Measurements from ENCODE around the gene CCNF. TPM values are rescaled to one million over a fixed set of nuclear protein-coding genes. Genes with fewer than 3 reads are reported as not detected.
"Not testable (repeated sequence)": the region's sequence is repeated elsewhere in the genome, so short reads cannot be mapped to it uniquely, and the experiment has no call there.

The CCNF gene
- total RNA-seq, 1 donor from 2014 or later: 26.4 TPM

- H3K27ac Mint-ChIP-seq (ENCODE audit: unreplicated experiment): no peak overlapping the region
- no peak overlapping the region for H3K4me3 Mint-ChIP-seq (ENCODE audit: unreplicated experiment)
- H3K4me1 Mint-ChIP-seq (ENCODE audit: low read depth, unreplicated experiment): peaks cover 8% of the 10 kb centered on the region
- TF ChIP-seq, protein P1, sequence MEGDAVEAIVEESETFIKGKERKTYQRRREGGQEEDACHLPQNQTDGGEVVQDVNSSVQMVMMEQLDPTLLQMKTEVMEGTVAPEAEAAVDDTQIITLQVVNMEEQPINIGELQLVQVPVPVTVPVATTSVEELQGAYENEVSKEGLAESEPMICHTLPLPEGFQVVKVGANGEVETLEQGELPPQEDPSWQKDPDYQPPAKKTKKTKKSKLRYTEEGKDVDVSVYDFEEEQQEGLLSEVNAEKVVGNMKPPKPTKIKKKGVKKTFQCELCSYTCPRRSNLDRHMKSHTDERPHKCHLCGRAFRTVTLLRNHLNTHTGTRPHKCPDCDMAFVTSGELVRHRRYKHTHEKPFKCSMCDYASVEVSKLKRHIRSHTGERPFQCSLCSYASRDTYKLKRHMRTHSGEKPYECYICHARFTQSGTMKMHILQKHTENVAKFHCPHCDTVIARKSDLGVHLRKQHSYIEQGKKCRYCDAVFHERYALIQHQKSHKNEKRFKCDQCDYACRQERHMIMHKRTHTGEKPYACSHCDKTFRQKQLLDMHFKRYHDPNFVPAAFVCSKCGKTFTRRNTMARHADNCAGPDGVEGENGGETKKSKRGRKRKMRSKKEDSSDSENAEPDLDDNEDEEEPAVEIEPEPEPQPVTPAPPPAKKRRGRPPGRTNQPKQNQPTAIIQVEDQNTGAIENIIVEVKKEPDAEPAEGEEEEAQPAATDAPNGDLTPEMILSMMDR (IDR thresholded peaks at IDR 0.05; ENCODE audit: partially characterized antibody, unreplicated experiment): no peak
- H3K36me3 Mint-ChIP-seq (ENCODE audit: unreplicated experiment): no peaks in the 10 kb centered on the region
- peaks cover 8% of the 10 kb centered on the region for H3K27me3 Mint-ChIP-seq (ENCODE audit: unreplicated experiment)
- H3K9me3 Mint-ChIP-seq (ENCODE audit: unreplicated experiment): peaks cover 8% of the 10 kb centered on the region
- no peak for DNase-seq
Observed at GRCh38 chr16:2432801-2433505, 3.7 kb downstream of the CCNF start.

GRCh38 chr16:2435236-2435635, 6.0 kb downstream of the CCNF start:
- not testable (repeated sequence) for H3K27ac Mint-ChIP-seq (ENCODE audit: unreplicated experiment)

GRCh38 chr16:2436110-2436509, 6.9 kb downstream of the CCNF start:
- H3K36me3 Mint-ChIP-seq (ENCODE audit: unreplicated experiment): no peaks in the 10 kb centered on the region
- TF ChIP-seq, protein P1 (IDR thresholded peaks at IDR 0.05; ENCODE audit: partially characterized antibody, unreplicated experiment): no peak
- DNase-seq: no peak
- H3K4me3 Mint-ChIP-seq (ENCODE audit: unreplicated experiment): no peak overlapping the region
- H3K9me3 Mint-ChIP-seq (ENCODE audit: unreplicated experiment): no peaks in the 10 kb centered on the region
- H3K27ac Mint-ChIP-seq (ENCODE audit: unreplicated experiment): no peak overlapping the region
- H3K4me1 Mint-ChIP-seq (ENCODE audit: low read depth, unreplicated experiment): no peaks in the 10 kb centered on the region
- H3K27me3 Mint-ChIP-seq (ENCODE audit: unreplicated experiment): peaks cover 2% of the 10 kb centered on the region

More at GRCh38 chr16:2435236-2435635, 6.0 kb downstream of the CCNF start:
- H3K27me3 Mint-ChIP-seq (ENCODE audit: unreplicated experiment); H3K9me3 Mint-ChIP-seq (ENCODE audit: unreplicated experiment); H3K4me3 Mint-ChIP-seq (ENCODE audit: unreplicated experiment); H3K4me1 Mint-ChIP-seq (ENCODE audit: low read depth, unreplicated experiment); DNase-seq; H3K36me3 Mint-ChIP-seq (ENCODE audit: unreplicated experiment): not testable (repeated sequence)

GRCh38 chr16:2437032-2437790, 8.0 kb downstream of the CCNF start:
- TF ChIP-seq, protein P1 (IDR thresholded peaks at IDR 0.05; ENCODE audit: partially characterized antibody, unreplicated experiment): no peak
- Mint-ChIP-seq H3K9me3 (ENCODE audit: unreplicated experiment) (no peaks in the 10 kb centered on the region), H3K36me3 (ENCODE audit: unreplicated experiment) (no peaks in the 10 kb centered on the region), H3K27ac (ENCODE audit: unreplicated experiment) (no peak overlapping the region), H3K4me1 (ENCODE audit: low read depth, unreplicated experiment) (no peaks in the 10 kb centered on the region), H3K4me3 (ENCODE audit: unreplicated experiment) (no peak overlapping the region), H3K27me3 (ENCODE audit: unreplicated experiment) (peaks cover 2% of the 10 kb centered on the region)
- DNase-seq: no peak

DNA sequence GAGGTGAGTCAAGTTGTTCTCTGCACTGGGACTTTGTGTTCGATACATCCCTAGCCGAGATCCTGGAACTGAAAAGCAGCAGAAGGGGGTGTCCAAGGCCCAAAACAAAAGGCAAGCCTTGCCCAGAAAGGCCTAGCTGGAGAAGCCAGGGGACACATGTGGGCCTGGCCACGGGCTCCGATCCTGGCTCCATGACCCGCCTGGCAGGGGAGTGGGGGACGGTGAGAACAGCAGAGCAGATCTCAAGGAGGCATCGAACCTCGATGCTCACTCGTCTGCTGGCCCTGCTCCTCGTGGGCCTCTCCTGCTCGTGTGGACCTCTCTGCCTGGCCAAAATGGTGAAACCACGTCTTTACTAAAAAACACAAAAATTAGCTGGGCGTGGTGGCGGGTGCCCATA, 8.9 kb downstream of the CCNF start:
- Mint-ChIP-seq H3K4me3 (ENCODE audit: unreplicated experiment) (no peak overlapping the region), H3K36me3 (ENCODE audit: unreplicated experiment) (no peaks in the 10 kb centered on the region), H3K4me1 (ENCODE audit: low read depth, unreplicated experiment) (no peaks in the 10 kb centered on the region), H3K27ac (ENCODE audit: unreplicated experiment) (no peak overlapping the region), H3K27me3 (ENCODE audit: unreplicated experiment) (peaks cover 2% of the 10 kb centered on the region), H3K9me3 (ENCODE audit: unreplicated experiment) (no peaks in the 10 kb centered on the region)
- TF ChIP-seq, protein P1 (IDR thresholded peaks at IDR 0.05; ENCODE audit: partially characterized antibody, unreplicated experiment): no peak
- no peak for DNase-seq
